Measurements from ENCODE around the gene IL3. TPM values are rescaled to one million over a fixed set of nuclear protein-coding genes. Genes with fewer than 3 reads are reported as not detected.

The IL3 gene
- total RNA-seq, 1 experiment from 2014 or later: not detected

GRCh38 chr5:132024789-132025402 lies 35.6 kb upstream of the IL3 start:
- Histone ChIP-seq H3K4me3 (ENCODE audit: low read depth in 2 of 2, low read length in 2 of 2) (no peak overlapping the region), H3K9me3 (ENCODE audit: control insufficient read depth, insufficient read depth, low read depth, low read length) (no peaks in the 10 kb centered on the region), H3K36me3 (ENCODE audit: control insufficient read depth, insufficient read depth, low read length) (no peaks in the 10 kb centered on the region), H3K4me1 (ENCODE audit: control insufficient read depth, insufficient read depth, low read length) (no peaks in the 10 kb centered on the region), H3K27me3 (ENCODE audit: control insufficient read depth, insufficient read depth, low read length) (peaks cover 3% of the 10 kb centered on the region; the same call in 1 of the 2 replicates), H3K27ac (ENCODE audit: low read length) (no peak overlapping the region)
- intact Hi-C loops (cut with micrococcal nuclease; ENCODE audit: unreplicated experiment): no loop called here
- DNase-seq (ENCODE audit: low read depth, low spot score) (no peak), ATAC-seq (no peak)
- TF ChIP-seq POLR2AphosphoS5 (IDR thresholded peaks at IDR 0.05; ENCODE audit: low read depth, low read length): no peak
- peak; percentile 55 to 58; a peak in 3 of 4 replicates for TF ChIP-seq REST (IDR thresholded peaks at IDR 0.05; ENCODE audit: insufficient read depth in 1 of 2, low read depth in 2 of 2, low read length in 1 of 2)
- in situ Hi-C loops (cut with HindIII; ENCODE audit: low pct_unique_long_range_greater_than_20kb, low sequenced_read_pairs): no loop called here
- no TSS peak for BruUV-seq (replicated peaks)
- POLR2A ChIA-PET: no interaction called here
- CTCF ChIA-PET: no interaction called here

GRCh38 chr5:132025403-132025971 lies 35.0 kb upstream of the IL3 start:
- Histone ChIP-seq H3K36me3 (ENCODE audit: control insufficient read depth, insufficient read depth, low read length) (no peaks in the 10 kb centered on the region), H3K9me3 (ENCODE audit: control insufficient read depth, insufficient read depth, low read depth, low read length) (no peaks in the 10 kb centered on the region), H3K4me1 (ENCODE audit: control insufficient read depth, insufficient read depth, low read length) (no peaks in the 10 kb centered on the region), H3K27ac (ENCODE audit: low read length) (no peak overlapping the region), H3K4me3 (ENCODE audit: low read depth in 2 of 2, low read length in 2 of 2) (no peak overlapping the region), H3K27me3 (ENCODE audit: control insufficient read depth, insufficient read depth, low read length) (peaks cover 3% of the 10 kb centered on the region; the same call in 1 of the 2 replicates)
- in situ Hi-C loops (cut with HindIII; ENCODE audit: low pct_unique_long_range_greater_than_20kb, low sequenced_read_pairs): no loop called here
- intact Hi-C loops (cut with micrococcal nuclease; ENCODE audit: unreplicated experiment): no loop called here
- CTCF ChIA-PET: no interaction called here
- no peak for DNase-seq (ENCODE audit: low read depth, low spot score)
- no peak for ATAC-seq
- TF ChIP-seq POLR2AphosphoS5 (IDR thresholded peaks at IDR 0.05; ENCODE audit: low read depth, low read length) (no peak), SIN3A (IDR thresholded peaks at IDR 0.05; ENCODE audit: borderline replicate concordance, insufficient read depth, low read depth, low read length) (no peak), REST (IDR thresholded peaks at IDR 0.05; ENCODE audit: insufficient read depth in 1 of 2, low read depth in 2 of 2, low read length in 1 of 2) (no peak), TCF7L2 (IDR thresholded peaks at IDR 0.05; ENCODE audit: low read depth, low read length) (no peak), CTCF (IDR thresholded peaks at IDR 0.05) (no peak)
- POLR2A ChIA-PET: no interaction called here
- no TSS peak for BruUV-seq (replicated peaks)

Data from Panc1 (cell line).